Measurements from ENCODE around the gene SH3RF1.

The SH3RF1 gene

GRCh38 chr4:169127314-169127713, 143.4 kb downstream of the SH3RF1 start:
- DNase-seq, result no peak

GRCh38 chr4:169124661-169125060, 146.1 kb downstream of the SH3RF1 start:
- no peak for DNase-seq

GRCh38 chr4:169122422-169122821, 148.3 kb downstream of the SH3RF1 start:
- DNase-seq, result no peak

- DNase-seq, result no peak
Measured at GRCh38 chr4:169121861-169122382, 148.8 kb downstream of the SH3RF1 start.

GRCh38 chr4:169120624-169121023, 150.1 kb downstream of the SH3RF1 start:
- no peak for DNase-seq

- no peak for DNase-seq
Measured at GRCh38 chr4:169119536-169119935, 151.2 kb downstream of the SH3RF1 start.

GRCh38 chr4:169117591-169118081, 153.1 kb downstream of the SH3RF1 start:
- no peak for DNase-seq

GRCh38 chr4:169116270-169116901, 154.4 kb downstream of the SH3RF1 start:
- no peak for DNase-seq

GRCh38 chr4:169115897-169116254, 154.9 kb downstream of the SH3RF1 start:
- no peak for DNase-seq

- DNase-seq, result no peak
Measured at GRCh38 chr4:169115144-169115896, 155.4 kb downstream of the SH3RF1 start.

- DNase-seq, result no peak
Measured at GRCh38 chr4:169114341-169114974, 156.3 kb downstream of the SH3RF1 start.

GRCh38 chr4:169110633-169111032, 160.1 kb downstream of the SH3RF1 start:
- no peak for DNase-seq

- DNase-seq, result no peak
Measured at GRCh38 chr4:169109035-169109675, 161.6 kb downstream of the SH3RF1 start.

- DNase-seq, result no peak
Measured at GRCh38 chr4:169108303-169108702, 162.5 kb downstream of the SH3RF1 start.

- no peak for DNase-seq
Measured at GRCh38 chr4:169107528-169107927, 163.2 kb downstream of the SH3RF1 start.

- no peak for DNase-seq
Measured at GRCh38 chr4:169106696-169107229, 164.0 kb downstream of the SH3RF1 start.

GRCh38 chr4:169105620-169106019, 165.1 kb downstream of the SH3RF1 start:
- no peak for DNase-seq

GRCh38 chr4:169103966-169104412, 166.8 kb downstream of the SH3RF1 start:
- DNase-seq, result no peak

GRCh38 chr4:169102026-169102425, 168.7 kb downstream of the SH3RF1 start:
- DNase-seq, result no peak

GRCh38 chr4:169100670-169101101, 170.1 kb downstream of the SH3RF1 start:
- DNase-seq, result no peak

- no peak for DNase-seq
Measured at GRCh38 chr4:169099771-169100180, 171.0 kb downstream of the SH3RF1 start.

- DNase-seq, result no peak
Measured at GRCh38 chr4:169098969-169099690, 171.6 kb downstream of the SH3RF1 start.

Data from DMS153 (cell line).